ENCODE measurements around the gene RBBP4.

GRCh38 chr1:32609180-32609579 is 41.8 kb upstream of the RBBP4 start:
- TF ChIP-seq CTCF (conservative IDR thresholded peaks at IDR 0.05; ENCODE audit: low read length) (no peak), EZH2phosphoT487 (IDR thresholded peaks at IDR 0.05; ENCODE audit: borderline replicate concordance) (no peak)

All from Loucy (cell line).